Brain pericyte (primary cell): ENCODE data around the gene TNP1.

Source experiments
- DNase-seq: peaks from one replicate; pipeline ENCODE4 v3.0.0-alpha.2; 2012; ENCODE audit warnings: low read depth, low spot score

TNP1 gene

DNA sequence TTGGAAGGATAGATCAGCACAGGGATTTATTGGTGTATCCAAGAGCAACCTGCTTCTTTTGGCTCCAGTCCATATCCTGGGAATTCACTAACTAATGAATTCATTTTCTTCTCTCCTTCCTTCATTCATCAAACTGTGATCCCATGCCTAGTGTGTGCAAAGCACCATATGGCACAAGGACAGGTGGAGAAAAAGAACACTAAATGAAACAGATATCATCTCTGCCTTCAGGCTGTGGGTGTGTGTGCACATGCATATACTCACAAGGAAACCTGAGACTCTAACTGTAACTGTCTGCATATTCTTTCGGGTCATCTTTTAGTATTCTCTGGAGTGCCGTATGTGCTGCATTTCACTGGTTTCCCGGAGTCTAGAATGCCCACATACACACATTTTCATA lies 20.2 kb downstream of the TNP1 start:
- DNase-seq = no peak

DNA sequence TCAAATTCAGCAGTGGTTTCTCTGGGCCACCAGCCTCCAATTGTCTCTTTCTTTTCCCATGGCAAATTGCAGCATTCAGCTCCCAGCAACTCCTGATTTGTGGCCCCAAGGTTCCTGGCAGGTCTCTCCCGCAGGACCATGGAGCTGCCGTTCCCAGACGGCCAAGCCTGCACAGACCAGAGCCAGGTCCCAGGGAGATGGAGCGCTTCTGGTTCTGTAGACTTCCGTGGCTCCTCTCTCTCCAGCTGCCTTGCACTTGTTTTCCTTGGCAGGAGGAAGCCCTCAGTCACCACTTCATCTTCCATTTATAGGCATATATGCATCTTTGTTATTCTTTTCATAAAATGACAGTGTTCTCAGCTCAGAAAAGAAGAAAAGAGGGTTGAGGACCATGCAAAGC lies 21.7 kb downstream of the TNP1 start:
- DNase-seq = peak; percentile 48

DNA sequence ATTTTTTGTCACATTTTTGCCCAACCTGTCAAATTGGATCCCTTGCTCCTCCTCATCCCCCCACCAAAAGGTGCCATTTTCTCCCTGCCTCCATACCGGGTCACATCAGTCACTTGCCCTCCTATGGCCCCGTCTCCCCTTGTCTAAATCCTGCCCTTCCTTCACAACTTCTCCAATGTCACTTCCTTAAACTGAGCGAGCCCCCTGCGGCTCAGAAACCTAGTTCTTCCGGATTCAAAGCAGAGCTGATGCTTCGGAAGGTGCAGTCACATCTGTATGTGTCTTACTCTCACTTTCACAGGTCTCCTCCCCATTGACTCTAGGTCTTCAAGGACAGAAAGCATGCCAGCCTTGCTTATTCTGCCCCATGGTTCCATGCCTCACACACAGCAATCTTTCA lies 22.1 kb downstream of the TNP1 start:
- DNase-seq = no peak

DNA sequence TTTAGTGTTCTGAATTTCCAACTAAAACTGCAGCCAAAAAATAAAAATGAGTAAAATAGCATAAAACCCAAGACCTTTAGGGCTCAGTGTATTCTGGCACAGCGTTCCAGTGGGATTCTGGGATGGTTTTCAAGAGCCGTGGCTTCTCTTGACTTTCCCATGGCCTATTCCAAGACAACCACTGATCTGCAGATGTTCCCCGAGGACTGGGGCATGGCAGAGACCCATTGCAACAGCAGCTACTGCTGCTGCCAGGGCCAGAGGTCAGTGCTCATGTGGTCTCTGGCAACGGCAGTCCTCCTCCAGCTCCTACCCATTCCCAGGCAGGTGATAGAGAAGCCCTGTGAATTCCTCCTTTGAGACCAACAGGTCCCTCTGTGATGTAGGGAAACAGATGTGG lies 26.8 kb downstream of the TNP1 start:
- DNase-seq = no peak

DNA sequence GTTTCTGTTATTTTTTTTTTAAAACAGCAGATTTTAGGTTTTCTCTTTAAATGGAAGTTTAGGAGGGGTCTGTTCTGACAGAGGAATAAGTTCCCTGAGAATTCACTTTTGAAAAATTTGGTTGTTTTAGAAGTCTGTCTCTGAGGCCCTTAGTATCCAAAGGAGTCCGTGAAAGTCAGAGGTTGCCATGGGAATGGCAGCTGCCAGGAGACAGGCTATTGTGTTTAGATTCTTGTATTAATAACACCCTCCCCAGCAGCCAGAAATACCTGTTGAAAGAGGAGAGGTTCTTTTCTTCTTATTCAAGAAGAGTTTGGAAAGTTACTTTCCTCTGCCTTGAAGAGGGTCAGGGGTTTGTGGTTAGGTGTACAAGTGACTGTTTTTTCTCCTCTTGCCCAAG lies 29.5 kb downstream of the TNP1 start:
- no peak for DNase-seq

DNA sequence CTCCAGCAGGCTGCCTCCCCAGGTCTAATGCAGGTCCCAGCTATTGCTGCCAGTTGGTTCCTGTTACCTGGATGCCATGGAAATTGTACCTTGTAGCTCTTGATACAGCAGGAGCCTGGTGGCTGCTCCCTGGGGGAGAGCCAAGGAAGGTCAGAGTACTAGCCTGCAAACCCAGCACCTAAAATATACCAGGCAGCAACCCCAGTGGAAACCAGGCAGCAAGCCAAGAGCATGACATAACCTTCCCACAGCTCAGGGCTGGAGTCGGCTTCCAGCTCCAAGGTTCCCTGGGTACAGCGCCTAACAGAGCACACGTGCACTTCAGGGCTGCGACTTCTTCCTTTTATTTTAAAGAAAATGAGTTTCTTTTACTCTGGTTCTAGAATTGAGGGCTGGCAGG lies 30.3 kb downstream of the TNP1 start:
- DNase-seq = no peak

DNA sequence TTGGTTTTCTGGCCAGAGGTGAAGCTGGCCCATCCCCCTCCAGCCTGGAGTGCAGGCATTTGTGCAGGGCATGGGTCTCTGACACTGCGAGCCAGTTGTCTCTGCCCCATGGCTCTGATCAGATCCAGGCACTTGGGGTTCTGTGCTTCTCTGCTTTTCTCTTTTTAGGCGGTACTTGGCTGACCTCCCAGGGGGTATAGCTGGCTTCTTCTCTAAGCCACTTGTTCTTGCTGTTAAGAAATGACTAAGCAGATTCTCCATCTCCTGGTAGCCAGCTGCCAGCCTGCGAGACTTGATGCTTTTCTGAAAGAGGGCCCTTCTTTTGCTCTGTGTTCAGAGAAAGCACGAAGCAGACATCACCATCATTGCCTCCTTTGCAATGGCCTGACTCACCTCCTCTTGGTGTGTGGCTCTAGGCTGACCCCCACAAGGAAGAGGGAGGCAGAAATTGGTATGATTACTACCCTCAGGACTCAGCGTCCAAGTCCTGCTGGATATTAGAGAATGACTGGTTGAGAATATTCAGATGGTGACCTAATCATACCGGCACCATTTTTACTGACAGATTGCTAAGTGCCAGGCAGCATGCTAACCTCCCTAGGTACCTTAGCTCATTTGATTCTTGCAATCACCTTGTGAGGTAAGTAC lies 32.7 kb downstream of the TNP1 start:
- no peak for DNase-seq

DNA sequence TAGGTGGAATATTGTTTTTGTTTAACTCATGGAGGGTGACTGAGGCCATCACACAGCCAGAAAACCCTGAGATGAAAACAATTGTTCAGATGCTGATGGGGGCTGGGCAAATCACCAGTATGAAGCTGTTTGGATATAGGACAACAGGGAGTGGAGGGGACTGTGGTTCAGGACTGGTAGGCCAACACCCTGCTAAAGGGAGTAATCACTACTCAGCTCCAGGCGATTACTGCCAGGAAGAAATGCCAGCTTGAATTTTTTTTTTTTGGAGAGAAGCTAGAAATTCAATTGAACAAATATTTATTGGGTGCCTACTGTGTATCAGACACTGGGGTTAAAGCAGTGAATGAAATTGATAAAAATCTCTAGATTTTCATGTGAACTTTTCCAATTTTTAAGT lies 37.4 kb downstream of the TNP1 start:
- no peak for DNase-seq

DNA sequence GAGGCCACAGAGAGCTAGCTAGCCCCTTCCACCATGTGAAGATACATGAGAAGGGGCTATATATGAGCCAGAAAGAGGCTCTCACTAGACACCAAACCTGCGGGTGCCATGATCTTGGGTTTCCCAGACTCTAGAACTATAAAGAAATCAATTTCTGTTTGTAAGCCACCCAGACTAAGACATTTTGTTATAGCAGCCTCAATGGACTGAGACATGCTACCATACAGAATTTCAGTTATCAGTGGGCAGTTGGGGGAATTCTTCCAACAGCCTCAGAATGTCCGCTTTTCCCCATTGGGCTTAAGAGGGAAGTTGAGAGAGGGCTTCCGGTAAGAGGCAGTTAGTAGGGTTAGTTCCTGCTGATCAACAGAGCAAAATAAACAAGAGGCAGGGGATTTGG lies 39.2 kb downstream of the TNP1 start:
- no peak for DNase-seq

DNA sequence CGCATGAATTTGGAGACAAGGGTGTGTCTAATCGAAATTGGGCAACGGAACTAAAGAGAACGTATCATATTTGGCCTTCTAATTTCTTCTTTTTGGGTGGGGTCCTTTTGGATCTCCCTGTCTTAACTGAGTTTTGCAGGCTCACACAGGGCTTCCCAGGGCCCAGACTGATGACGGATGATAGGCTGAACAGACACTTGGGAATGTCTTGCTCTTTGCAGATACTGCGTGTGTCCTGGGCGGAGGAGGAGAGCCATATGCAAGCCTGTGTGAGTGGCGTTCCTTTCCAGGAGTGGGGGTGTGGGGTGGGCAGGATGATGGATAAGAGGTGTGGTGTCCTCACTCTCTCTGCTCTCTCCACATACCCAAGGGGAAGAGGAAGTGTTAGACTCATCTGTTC lies 40.1 kb downstream of the TNP1 start:
- no peak for DNase-seq

DNA sequence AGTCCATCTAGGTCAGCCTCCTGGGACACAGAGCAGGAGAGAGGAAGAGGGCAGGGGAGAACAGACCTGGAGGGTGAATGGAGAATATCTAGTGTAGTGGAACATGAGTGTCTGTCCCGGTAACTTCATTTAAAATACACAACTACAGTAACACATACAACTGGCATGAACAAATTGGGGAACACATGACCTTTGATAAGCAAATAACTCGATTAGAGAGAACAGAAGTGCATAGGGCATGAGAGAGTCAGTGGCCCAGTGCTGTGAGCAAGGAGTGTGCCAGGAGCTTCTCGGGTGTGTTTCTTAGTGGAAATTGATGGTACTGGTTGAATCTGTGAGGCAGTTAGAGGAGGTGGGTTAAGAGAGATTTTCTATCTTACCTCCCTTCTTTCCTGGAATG lies 40.8 kb downstream of the TNP1 start:
- no peak for DNase-seq

DNA sequence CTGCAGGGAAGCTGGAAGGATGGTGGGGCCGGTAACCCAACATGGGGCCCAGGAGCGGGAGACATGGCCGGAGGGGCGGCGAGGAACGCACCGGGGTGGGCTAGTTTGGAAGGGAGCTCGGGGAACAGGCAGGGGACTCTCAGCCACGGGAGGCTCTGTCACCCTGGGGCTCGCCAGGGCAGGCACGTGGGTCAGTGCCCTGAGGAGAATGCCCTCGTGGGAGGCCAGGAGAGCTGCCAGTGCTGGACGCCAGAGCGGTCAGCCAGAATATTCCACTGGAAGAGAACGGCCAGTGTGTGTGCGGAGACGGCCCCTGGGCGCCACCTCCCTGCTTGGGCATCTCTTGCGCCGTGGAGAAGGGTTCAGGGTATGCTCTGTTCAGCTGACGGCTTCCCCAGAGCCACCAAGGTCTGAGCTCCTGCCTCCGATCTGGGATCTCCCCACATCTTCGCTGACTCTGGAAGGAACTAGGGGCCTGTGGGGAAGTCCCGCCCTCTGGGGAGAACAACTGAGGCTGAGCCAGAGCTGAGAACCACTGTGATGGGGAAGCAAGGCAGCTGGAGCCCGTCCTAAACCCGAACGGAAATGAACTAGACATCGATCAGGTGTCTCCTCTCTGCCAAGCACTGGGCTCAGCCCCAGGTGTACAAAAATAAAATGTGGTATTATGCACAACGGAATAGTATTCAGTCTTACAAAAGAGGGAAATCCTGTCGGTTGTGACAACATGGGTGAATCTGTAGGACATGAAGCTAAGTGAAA lies 49.3 kb downstream of the TNP1 start:
- no peak for DNase-seq
